GM21367 (cell line): ENCODE measurements around the gene ROPN1.
"Not testable (repeated sequence)": the region's sequence is repeated elsewhere in the genome, so short reads cannot be mapped to it uniquely, and the experiment has no call there.

ENCODE experiments used
- ATAC-seq: cut with Tn5 transposase; IDR thresholded peaks from one replicate; pipeline ENCODE4 v1.9.1; 2021; ENCODE audit not compliant: unreplicated experiment

ROPN1 gene

DNA sequence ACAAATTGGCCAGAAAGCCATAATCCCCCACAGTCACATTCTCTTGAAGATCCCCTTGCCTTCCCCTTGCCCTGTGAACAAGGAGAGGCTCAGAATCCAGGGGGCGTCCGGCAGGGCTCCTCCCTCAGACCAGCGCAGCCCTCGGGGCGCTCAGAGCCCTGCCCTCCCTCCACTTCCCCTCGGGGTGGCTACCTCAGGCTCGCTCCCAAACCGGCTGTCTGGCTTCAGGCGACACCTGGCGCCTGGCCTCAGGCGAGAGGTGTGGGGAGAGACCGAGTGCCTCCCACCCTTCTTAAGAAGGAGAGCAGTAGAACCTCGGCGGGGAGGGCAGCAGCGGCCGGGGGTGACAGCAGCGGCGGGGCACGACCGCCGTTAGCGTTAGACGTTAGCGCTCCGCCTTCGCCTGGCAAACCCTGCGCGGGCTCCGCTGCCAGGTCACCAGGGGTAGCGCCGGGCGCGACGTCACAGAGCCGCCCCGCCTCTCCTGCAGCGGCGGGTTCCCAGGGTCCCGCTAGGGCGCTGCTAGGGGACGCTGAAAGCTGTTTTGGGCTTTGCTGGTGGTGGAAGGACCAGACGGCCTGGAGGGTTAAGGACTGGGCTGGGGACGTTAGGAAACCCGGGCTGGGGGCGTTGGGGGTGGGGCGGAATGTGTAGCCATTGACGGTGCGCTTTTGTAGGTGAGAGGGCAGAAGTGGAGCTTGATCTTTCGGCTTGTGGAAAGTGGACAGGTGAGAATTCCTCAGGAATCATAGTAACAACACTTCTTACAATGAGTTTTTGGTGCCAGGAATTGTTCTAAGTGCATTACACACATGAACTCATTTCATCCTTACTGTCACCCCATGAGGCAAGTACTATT is at the start of gene ROPN1:
Gene ROPN1 (minus strand): TSS at position 395 of the 859 bp plus-strand sequence. CDS start 11,643 bp downstream, outside the sequence.
- ATAC-seq = not testable (repeated sequence)

- ATAC-seq = no peak
These were observed 49.6 kb upstream of the ROPN1 start for GRCh38 chr3:124041553-124041952.

- ATAC-seq = no peak
These were observed 45.4 kb upstream of the ROPN1 start for GRCh38 chr3:124037326-124037725.

- ATAC-seq = not testable (repeated sequence)
These were observed 44.3 kb upstream of the ROPN1 start for GRCh38 chr3:124036214-124036613.

DNA sequence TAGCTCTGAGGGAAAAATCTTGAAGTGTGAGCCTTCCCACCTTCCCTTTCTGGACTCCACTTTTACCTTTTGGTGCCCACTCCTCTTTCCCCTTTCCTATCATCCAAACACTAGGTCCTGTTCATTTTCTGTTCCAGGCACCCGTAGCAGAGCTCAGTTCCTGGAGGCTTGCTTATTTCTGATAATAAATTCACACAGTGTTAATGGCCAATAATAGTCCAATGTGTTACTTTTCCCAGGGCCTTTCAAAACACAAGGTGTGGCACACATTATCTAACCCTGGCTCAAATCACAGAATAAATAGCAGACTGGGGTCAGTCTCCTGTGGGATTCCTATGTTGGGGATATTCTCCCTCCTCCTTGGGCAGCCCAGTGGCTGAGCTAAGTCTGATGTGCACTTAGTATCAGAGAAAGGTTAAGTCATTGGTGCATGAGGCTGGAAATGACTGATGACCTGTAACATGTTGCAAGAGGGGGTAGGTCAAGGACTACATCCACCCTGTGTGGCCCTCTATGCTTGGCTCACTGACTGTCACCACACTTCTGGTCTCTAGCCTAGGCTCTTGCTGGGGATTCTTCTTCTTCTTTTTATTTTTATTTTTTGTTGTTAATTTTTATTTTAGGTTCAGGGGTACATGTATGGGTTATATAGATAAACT is 43.7 kb upstream of the ROPN1 start:
- no peak for ATAC-seq

DNA sequence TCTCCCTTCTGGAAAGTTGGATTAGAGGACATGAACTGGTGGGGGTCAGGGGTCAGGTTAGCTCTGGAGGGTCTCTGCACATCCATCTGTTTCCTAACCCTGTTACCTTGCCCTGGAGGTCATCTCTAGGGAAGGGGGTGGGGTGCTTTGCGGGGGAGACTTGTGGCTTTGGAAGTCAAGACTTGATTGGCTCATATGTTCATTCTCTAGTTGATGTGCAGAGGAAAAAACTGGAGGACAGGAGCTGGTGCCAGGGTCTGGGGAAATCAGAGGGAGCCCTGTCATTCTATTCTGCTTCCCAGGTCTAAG is 42.9 kb upstream of the ROPN1 start:
- ATAC-seq = no peak

GRCh38 chr3:124034016-124034843 is 42.3 kb upstream of the ROPN1 start:
- ATAC-seq = no peak

DNA sequence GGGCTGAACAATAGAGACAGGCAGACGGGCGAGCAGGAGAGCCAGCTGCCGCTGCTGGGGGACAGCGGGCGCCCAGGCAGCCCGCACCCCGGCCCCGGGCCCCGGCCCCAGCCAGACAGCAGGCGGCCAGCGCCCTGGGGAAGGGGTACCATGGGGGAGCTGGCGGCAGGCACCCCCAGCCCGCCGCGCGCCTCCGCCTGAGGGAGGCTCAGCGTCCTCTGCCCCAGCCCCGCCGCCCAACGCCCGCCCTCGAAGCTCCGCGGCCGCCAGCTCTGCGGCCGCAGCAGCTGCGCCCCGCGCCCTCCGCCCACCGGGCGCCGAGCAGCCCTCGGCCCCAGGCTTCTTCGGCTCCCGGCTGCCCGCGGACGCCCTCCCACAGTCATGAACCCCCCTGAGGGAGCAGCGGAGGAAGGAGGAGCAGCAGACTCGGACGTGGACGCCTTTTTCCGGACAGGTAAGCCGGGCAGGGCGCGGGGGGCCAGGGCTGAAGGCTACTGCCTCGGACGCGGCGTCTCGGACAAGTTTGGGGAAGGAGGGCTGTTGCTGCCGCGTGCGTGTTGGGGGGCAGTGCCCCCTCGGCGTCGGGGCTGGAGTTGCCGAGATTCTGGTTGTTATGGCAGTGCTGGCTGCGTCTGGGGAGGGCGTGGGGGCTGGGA is 41.6 kb upstream of the ROPN1 start, which contains the start of gene KALRN:
Gene KALRN (plus strand): TSS at position 10 of the 656 bp plus-strand sequence.
- ATAC-seq = no peak

DNA sequence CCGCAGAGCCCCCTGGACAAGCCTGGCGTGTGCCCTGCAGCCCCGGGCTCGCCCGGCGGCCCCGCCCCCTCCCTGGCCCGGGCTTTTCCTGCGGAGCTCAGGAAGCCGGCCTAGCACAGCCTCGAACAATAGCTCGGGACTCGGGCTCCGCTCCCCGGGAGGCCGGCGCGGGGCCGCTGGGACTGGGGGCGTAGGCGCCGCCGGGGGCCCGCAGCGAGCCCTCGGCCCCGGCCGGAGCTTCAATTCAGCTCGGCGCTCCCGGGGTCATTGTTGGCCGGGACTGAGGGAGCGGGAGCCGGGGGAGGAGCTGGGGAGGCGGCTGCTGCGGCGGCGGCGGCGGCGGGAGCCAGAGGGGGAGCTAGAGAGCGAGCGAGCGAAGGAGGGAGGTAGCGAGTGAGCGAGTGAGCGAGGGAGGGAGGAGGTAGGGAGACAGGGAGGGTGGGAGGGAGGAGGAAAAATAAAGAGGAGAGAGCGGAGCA is 41.0 kb upstream of the ROPN1 start:
- peak; percentile 81 for ATAC-seq

DNA sequence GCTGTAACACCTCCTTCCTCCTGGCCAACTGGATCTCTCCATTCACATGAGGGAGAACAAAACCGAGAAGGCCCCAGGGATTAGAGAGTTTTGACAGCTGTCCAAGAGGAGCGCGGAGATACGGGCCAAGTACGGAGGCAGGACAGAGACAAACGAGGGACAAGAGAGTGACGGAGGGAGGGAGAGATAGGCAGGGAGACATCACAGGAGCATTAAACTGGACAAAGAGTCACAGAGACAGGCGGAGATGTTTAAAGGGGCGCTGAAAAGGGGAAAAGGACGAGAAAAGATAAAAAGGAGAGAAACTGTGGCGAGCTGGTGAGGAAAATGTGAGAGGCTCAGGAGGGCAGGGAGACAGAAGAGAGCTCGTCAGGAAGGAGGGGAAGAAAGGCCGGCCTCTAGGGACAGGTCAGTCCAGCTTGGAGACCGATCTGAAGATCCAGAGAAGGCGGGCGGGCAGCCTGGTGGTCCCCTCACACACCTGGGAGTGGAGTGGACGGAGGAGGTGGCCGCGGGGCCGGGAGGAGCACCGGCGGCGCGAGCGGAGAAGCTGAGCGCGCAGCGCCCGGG is 40.5 kb upstream of the ROPN1 start:
- no peak for ATAC-seq

DNA sequence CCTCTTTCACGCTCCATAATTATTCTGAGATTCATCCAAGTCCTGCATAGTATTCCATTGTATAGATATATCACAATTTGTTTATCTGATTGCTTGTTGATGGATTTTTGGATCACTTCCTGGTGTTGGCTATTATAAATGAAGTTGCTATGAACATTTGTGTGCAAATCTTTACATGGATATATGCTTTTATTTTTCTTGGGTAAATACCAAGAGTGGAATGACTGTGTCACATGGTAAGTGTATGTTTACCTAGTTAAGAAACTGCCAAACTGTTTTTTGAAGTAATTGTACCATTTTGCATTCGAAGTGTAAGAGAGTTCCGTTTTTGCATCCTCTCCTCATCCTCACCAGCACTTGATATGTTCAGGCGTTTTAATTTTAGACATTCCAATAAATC is 34.6 kb upstream of the ROPN1 start:
- ATAC-seq = no peak

- ATAC-seq = not testable (repeated sequence)
These were observed 31.6 kb upstream of the ROPN1 start for GRCh38 chr3:124023531-124023930.

GRCh38 chr3:124019291-124019690 is 27.4 kb upstream of the ROPN1 start:
- ATAC-seq = no peak

GRCh38 chr3:124017502-124017901 is 25.6 kb upstream of the ROPN1 start:
- not testable (repeated sequence) for ATAC-seq

- ATAC-seq = not testable (repeated sequence)
These were observed 24.6 kb upstream of the ROPN1 start for GRCh38 chr3:124016483-124016882.

- no peak for ATAC-seq
These were observed 22.5 kb upstream of the ROPN1 start for GRCh38 chr3:124014366-124014942.

DNA sequence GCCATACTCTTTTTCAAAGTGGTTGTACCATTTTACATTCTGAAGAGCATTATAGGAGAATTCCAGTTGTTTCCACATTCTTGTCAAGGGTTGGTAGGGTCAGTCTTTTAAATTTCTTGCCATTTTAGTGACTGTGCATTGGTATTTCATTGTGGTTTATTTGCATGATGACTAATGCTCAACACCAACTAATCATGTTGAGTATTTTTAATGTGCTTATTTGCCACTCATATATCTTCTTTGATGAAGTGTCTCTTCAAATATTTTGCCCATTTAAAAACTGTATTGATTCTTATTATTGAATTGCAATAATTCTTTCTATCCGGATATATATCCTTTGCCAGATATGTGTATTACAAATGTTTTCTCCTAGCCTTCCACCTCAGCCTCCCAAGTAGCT is 16.4 kb upstream of the ROPN1 start:
- ATAC-seq = not testable (repeated sequence)

DNA sequence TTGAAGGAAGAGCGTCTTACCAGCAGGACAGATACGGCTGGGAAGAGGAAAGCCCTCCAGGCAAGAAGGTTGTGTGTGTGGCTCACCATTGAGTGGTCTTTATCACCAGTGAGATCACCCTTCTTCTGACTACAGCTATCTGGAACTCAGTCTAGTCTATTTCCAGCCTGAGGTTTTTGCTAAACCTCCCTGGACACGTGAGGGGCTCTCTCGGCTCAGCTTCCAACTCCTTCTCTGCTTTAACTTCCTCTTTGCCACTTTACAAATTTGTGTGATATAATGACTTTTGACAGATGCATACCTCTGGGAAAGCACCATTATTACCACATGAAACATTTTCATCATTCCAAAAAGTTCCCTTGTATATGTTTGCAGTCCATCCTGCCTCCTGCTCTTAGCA is 15.3 kb upstream of the ROPN1 start:
- ATAC-seq = no peak

DNA sequence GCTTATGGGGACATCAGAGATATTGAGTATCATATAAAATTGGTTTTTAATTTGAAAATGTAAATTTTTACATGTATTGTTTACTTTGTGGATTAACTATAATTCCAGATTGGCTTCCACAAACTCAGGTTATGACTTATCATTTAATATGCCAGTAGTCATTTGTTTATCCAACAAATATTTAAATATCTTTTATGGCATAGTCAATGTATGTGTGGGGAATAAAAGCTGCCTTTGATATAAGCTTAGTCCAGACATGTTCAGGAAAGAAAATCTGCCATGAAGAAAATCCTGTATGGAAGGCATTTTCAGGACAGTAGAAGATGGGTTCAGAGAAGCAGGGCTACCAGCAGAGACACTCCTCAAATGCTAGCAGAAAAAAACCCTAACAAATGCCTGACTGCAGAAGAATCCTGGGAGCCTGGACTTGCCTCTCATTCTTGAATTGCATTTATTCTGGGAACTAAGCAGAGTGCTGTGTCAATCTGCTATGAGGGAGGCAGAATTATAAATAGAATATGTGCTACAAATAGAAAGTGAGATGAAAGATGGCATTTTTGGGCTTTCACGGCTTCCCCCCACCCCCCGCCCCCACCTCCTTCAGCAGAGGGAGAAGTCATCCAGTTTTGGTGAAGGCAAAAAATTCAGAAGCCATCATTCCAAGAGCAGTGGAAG is 10.6 kb upstream of the ROPN1 start:
- not testable (repeated sequence) for ATAC-seq
